ENCODE data around the gene METRNL. TPM values are rescaled to one million over a fixed set of nuclear protein-coding genes. Genes with fewer than 3 reads are reported as not detected.
"Not testable (repeated sequence)": the region's sequence is repeated elsewhere in the genome, so short reads cannot be mapped to it uniquely, and the experiment has no call there.

Gene METRNL
- total RNA-seq, 2 experiments from 2014 or later, result 16.9 to 23.3 TPM

GRCh38 chr17:83042522-83043158 is 36.8 kb upstream of the METRNL start:
- intact Hi-C loops (cut with micrococcal nuclease; ENCODE audit: unreplicated experiment), result no loop called here
- Histone ChIP-seq H3K79me2 (ENCODE audit: insufficient read depth, low read depth, low read length) (no peaks in the 10 kb centered on the region), H3K4me2 (ENCODE audit: low read length) (no peak overlapping the region), H2AFZ (ENCODE audit: low read length) (no peak overlapping the region), H3K4me3 (ENCODE audit: low read depth, low read length, poor library complexity, severe bottlenecking) (no peak overlapping the region), H3K36me3 (ENCODE audit: insufficient read depth, low read length) (peaks cover 75% of the 10 kb centered on the region), H3K27ac (ENCODE audit: low read depth, low read length, poor library complexity, severe bottlenecking) (no peak overlapping the region), H4K20me1 (ENCODE audit: insufficient read depth, low read length) (no peaks in the 10 kb centered on the region), H3K4me1 (ENCODE audit: insufficient read depth, low read length, poor library complexity, severe bottlenecking) (no peaks in the 10 kb centered on the region), H3K9me2 (ENCODE audit: insufficient read depth, low read length) (no peaks in the 10 kb centered on the region), H3K9me3 (ENCODE audit: low read length) (peaks cover 38% of the 10 kb centered on the region)
- no TSS peak for BruUV-seq (replicated peaks)
- ChIA-PET CTCF (ENCODE audit: unreplicated experiment) (no interaction called here), POLR2A (no interaction called here)
- no peak for DNase-seq (ENCODE audit: low spot score)
- no peak for TF ChIP-seq EZH2phosphoT487 (IDR thresholded peaks at IDR 0.05; ENCODE audit: borderline replicate concordance, low read depth, low read length)
- TF ChIP-seq CTCF (conservative IDR thresholded peaks at IDR 0.05; ENCODE audit: low read length), result no peak

DNA sequence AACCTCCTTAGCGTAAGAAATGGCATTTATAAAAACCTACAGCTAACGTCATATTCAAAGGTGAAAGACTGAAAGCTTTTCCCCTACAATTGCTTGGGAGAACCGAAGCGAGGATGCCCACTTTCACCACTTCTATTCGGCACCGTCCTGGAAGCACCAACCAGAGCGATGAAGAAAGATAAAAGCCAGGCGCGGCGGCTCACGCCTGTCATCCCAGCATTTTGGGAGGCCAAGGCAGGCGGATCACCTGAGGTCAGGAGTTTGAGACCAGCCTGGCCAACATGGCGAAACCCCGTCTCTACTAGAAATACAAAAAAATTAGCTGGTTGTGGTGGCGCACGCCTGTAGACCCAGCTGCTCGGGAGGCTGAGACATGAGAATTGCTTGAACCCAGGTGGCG is 34.9 kb upstream of the METRNL start:
- H3K27ac ChIP-seq (ENCODE audit: low read depth, low read length, poor library complexity, severe bottlenecking); H3K4me3 ChIP-seq (ENCODE audit: low read depth, low read length, poor library complexity, severe bottlenecking); DNase-seq (ENCODE audit: low spot score); H3K4me2 ChIP-seq (ENCODE audit: low read length); H3K79me2 ChIP-seq (ENCODE audit: insufficient read depth, low read depth, low read length); H4K20me1 ChIP-seq (ENCODE audit: insufficient read depth, low read length); CTCF ChIA-PET (ENCODE audit: unreplicated experiment); H2AFZ ChIP-seq (ENCODE audit: low read length); H3K9me2 ChIP-seq (ENCODE audit: insufficient read depth, low read length); BruUV-seq (replicated peaks); intact Hi-C loops (cut with micrococcal nuclease; ENCODE audit: unreplicated experiment); H3K4me1 ChIP-seq (ENCODE audit: insufficient read depth, low read length, poor library complexity, severe bottlenecking): not testable (repeated sequence)
- Histone ChIP-seq H3K9me3 (ENCODE audit: low read length) (peaks cover 38% of the 10 kb centered on the region), H3K36me3 (ENCODE audit: insufficient read depth, low read length) (peaks cover 80% of the 10 kb centered on the region)
- POLR2A ChIA-PET, result interaction anchor here (0.9 kb wide), 1 partner anchor 24 kb away, joined by 7 read pairs; no protein-coding TSS in a partner anchor

DNA sequence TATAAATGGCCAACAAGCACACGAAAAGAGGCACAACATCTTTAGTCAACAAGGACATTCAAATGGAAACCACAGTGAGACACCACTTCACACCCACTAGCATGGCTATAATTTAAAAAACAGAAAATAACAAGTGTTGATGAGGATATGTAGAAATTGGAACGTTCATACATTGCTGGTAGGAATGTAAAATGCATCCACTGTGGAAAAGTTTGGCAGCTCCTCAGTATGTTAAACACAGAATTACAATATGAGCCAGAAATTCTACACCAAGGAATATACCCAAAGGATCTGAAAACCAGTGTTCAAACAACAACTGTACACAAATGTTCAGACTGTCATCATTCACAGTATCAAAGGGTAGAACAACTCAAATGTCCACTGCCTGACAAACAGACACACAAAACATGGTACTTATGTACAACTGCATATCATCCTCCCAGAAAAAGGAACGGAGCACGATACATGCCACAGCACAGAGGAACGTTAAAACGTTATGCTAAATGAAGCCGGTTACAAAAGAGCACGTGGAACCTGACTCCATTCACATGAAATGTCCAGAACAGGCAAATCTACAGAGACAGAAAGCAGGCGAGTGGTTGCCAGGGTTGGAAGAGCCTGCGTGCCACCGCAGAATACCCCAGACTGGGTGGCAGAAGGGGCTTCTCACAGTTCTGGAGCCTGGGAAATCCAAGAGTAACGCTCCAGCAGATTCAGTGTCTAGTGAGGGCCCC is 32.8 kb upstream of the METRNL start:
- no peak overlapping the region for H3K4me2 ChIP-seq (ENCODE audit: low read length)
- H2AFZ ChIP-seq (ENCODE audit: low read length), result no peak overlapping the region
- no TSS peak for BruUV-seq (replicated peaks)
- no peak overlapping the region for H3K27ac ChIP-seq (ENCODE audit: low read depth, low read length, poor library complexity, severe bottlenecking)
- DNase-seq (ENCODE audit: low spot score), result no peak
- intact Hi-C loops (cut with micrococcal nuclease; ENCODE audit: unreplicated experiment), result no loop called here
- H3K9me2 ChIP-seq (ENCODE audit: insufficient read depth, low read length), result no peaks in the 10 kb centered on the region
- TF ChIP-seq EZH2phosphoT487 (IDR thresholded peaks at IDR 0.05; ENCODE audit: borderline replicate concordance, low read depth, low read length), result no peak
- no peak for TF ChIP-seq CTCF (conservative IDR thresholded peaks at IDR 0.05; ENCODE audit: low read length)
- CTCF ChIA-PET (ENCODE audit: unreplicated experiment), result no interaction called here
- H3K36me3 ChIP-seq (ENCODE audit: insufficient read depth, low read length), result peaks cover 61% of the 10 kb centered on the region
- H3K9me3 ChIP-seq (ENCODE audit: low read length), result peaks cover 20% of the 10 kb centered on the region
- H3K4me1 ChIP-seq (ENCODE audit: insufficient read depth, low read length, poor library complexity, severe bottlenecking), result peaks cover 7% of the 10 kb centered on the region
- no peak overlapping the region for H3K4me3 ChIP-seq (ENCODE audit: low read depth, low read length, poor library complexity, severe bottlenecking)
- POLR2A ChIA-PET, result interaction anchor here (0.6 kb wide), 1 partner anchor 68 kb away, joined by 3 read pairs; no protein-coding TSS in a partner anchor
- H4K20me1 ChIP-seq (ENCODE audit: insufficient read depth, low read length), result no peaks in the 10 kb centered on the region
- H3K79me2 ChIP-seq (ENCODE audit: insufficient read depth, low read depth, low read length), result no peaks in the 10 kb centered on the region

Measured in OCI-LY7 (cell line).